ENCODE measurements around the gene IDI1.
"Not testable (repeated sequence)": the region's sequence is repeated elsewhere in the genome, so short reads cannot be mapped to it uniquely, and the experiment has no call there.

The IDI1 gene

DNA sequence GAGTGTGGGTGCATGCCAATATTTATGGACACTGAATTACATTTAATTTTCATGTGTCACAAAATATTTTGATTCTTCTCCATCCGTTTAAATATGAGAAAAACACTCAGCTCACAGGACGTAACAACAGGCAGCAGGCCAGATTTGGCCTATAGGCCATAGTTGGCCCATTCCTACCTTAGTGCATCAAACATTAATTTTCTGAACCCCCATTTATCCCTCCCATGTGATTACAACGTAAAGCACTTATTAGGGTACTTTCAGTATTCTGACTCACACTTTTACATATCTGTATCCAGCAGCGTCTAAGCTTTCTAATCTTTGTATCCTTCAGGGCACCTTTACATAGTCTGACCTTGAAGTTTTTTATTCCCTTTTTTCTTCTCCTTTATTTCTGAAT, 4.0 kb downstream of the IDI1 start:
- H3K4me3 ChIP-seq (ENCODE audit: low read depth, low read length): peak overlapping the region; percentile 61
- DNase-seq (ENCODE audit: low read depth): no peak
- TF ChIP-seq, protein P1, sequence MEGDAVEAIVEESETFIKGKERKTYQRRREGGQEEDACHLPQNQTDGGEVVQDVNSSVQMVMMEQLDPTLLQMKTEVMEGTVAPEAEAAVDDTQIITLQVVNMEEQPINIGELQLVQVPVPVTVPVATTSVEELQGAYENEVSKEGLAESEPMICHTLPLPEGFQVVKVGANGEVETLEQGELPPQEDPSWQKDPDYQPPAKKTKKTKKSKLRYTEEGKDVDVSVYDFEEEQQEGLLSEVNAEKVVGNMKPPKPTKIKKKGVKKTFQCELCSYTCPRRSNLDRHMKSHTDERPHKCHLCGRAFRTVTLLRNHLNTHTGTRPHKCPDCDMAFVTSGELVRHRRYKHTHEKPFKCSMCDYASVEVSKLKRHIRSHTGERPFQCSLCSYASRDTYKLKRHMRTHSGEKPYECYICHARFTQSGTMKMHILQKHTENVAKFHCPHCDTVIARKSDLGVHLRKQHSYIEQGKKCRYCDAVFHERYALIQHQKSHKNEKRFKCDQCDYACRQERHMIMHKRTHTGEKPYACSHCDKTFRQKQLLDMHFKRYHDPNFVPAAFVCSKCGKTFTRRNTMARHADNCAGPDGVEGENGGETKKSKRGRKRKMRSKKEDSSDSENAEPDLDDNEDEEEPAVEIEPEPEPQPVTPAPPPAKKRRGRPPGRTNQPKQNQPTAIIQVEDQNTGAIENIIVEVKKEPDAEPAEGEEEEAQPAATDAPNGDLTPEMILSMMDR (IDR thresholded peaks at IDR 0.05; ENCODE audit: low read depth, low read length, missing control alignments): no peak

DNA sequence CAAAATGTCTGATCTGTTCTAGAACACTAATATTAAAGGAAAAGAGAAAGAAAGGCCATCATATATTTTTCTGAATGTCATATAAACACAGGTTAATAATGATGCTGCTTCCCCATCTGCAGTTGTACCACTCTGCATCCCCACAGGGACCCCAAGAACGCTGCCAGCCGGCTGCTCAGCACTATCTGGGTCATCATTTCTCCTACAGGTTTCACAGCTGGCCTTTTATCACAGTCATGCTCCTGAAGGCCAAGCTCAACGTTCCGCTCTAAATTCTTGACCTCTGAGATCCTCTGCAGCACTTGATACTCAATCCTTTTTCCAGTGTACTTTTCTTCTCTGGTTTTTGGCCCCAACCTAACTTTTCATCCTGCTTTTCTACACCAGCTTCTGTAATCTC, 4.8 kb downstream of the IDI1 start:
- H3K4me3 ChIP-seq (ENCODE audit: low read depth, low read length): peak overlapping the region; percentile 35
- TF ChIP-seq, protein P1 (IDR thresholded peaks at IDR 0.05; ENCODE audit: low read depth, low read length, missing control alignments): no peak
- no peak for DNase-seq (ENCODE audit: low read depth)

DNA sequence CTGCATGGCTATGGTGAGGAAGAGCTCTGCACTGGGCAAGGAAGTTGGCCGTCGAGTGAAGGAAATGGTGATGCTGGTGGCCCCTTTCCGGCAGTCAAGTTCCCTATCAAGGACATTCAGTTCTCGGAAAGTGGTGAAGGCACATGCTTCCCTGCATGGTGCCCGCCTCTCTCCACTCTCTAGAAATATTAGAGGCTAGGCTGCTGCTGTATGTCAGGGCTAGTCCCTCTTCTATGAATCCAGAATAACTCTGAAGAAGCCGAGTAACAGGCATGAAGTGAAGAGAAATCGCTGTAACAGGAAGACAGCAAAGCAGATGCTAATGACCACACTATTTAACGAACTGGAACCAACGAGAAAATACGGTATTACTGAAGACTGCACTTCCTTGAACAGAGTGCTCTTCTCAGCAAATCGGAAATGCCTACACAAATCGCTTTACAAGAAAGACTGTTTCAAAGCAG, 5.4 kb downstream of the IDI1 start:
- DNase-seq (ENCODE audit: low read depth): peak; percentile 60
- TF ChIP-seq, protein P1 (IDR thresholded peaks at IDR 0.05; ENCODE audit: low read depth, low read length, missing control alignments): no peak
- H3K4me3 ChIP-seq (ENCODE audit: low read depth, low read length): peak overlapping the region; percentile 35

DNA sequence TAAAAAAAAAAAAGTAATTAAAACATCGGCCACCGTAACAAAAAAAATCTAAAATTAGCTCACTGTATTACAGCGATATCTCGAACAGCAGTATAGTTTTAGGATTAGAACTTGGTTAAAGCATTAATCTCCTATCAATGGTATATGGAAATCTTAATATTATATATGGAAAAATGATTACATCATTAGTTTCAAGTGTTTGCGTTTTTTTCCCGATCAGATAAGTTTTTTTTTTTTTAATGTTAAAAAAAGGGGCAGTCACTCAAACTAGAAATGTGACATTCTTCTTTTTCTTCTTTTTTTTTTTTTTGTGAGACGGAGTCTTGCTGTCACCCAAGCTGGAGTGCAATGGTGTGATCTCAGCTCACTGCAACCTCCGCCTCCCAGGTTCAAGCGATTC, 7.4 kb downstream of the IDI1 start:
- no peak for DNase-seq (ENCODE audit: low read depth)
- no peak overlapping the region for H3K4me3 ChIP-seq (ENCODE audit: low read depth, low read length)
- TF ChIP-seq, protein P1 (IDR thresholded peaks at IDR 0.05; ENCODE audit: low read depth, low read length, missing control alignments): no peak

DNA sequence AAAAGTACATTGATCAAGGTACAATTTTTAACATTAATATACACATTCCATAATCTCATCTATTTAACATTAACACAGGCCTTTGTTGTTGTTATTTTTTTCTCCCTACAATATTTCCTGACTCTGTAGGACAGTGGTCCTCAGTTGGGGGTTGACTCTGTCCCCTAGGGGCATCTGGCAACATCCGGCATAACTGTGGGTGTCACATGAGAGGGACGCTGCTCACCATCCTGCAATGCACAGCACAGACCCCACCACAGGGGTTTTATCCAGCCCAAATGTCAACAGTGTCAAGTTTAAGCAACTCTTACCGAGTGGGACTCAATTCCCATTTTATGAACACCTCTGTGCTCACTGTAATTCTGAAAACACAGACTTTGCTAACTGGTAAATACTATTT, 8.8 kb downstream of the IDI1 start:
- no peak for DNase-seq (ENCODE audit: low read depth)
- TF ChIP-seq, protein P1 (IDR thresholded peaks at IDR 0.05; ENCODE audit: low read depth, low read length, missing control alignments): no peak
- no peak overlapping the region for H3K4me3 ChIP-seq (ENCODE audit: low read depth, low read length)

DNA sequence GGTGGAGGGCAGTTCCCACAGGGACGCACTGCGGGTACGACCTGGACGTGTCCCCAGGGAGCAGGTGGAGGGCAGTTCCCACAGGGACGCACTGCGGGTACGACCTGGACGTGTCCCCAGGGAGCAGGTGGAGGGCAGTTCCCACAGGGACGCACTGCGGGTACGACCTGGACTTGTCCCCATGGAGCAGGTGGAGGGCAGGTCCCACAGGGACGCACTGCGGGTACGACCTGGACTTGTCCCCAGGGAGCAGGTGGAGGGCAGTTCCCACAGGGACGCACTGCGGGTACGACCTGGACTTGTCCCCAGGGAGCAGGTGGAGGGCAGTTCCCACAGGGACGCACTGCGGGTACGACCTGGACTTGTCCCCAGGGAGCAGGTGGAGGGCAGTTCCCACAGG, 10.2 kb downstream of the IDI1 start:
- not testable (repeated sequence) for H3K4me3 ChIP-seq (ENCODE audit: low read depth, low read length); DNase-seq (ENCODE audit: low read depth)

DNA sequence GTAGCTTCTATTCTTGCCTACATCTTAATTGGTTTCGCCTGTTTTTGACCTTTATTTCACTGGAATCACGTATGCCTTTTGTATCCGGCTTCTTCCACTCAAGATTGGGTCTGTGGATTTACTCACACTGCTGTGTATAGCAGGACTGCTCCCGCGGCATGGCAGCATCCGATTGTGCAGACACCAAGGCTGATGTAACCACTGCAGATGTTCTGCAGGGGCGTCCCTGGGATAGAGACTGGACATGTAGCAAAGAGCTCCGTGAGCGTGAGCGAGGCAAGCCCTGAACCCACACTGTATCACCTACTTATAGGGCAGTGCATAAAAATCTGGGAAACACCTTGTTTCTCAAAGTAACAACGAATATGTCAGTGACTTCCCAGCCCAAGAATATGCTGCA, 11.8 kb downstream of the IDI1 start:
- H3K4me3 ChIP-seq (ENCODE audit: low read depth, low read length): no peak overlapping the region
- TF ChIP-seq, protein P1 (IDR thresholded peaks at IDR 0.05; ENCODE audit: low read depth, low read length, missing control alignments): no peak
- no peak for DNase-seq (ENCODE audit: low read depth)

All from GM12864 (cell line).